ENCODE results near the gene SGCD.

Gene SGCD

DNA sequence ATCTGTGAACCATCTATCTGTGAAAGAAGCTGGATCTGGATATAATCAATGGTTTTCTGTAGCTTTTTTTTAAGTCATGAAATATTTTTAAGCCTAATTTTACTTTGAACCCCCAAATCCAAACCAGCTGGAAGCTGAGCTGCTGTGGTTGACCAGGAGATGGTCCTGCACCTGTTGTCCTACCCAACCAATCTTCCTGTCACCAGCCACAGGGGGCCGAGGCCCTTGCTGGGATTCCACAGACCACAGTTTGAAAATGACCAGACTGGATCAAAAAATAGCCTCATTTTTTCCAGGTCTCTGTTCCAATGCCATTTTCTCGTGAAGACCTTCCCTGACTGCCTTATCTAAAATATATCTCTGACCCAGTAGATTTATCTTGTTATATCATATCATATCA is 200.6 kb downstream of the SGCD start:
- no peak for TF ChIP-seq BHLHE40 (IDR thresholded peaks at IDR 0.05; ENCODE audit: borderline replicate concordance)
- TF ChIP-seq FOXM1 (IDR thresholded peaks at IDR 0.05; ENCODE audit: borderline replicate concordance) = no peak
- TF ChIP-seq ZNF384 (IDR thresholded peaks at IDR 0.05) = no peak
- TF ChIP-seq FOXK2 (IDR thresholded peaks at IDR 0.05) = no peak
- TF ChIP-seq ELF4 (IDR thresholded peaks at IDR 0.05) = no peak
- TF ChIP-seq LEF1 (IDR thresholded peaks at IDR 0.05; ENCODE audit: borderline replicate concordance) = no peak
- TF ChIP-seq, protein P1, sequence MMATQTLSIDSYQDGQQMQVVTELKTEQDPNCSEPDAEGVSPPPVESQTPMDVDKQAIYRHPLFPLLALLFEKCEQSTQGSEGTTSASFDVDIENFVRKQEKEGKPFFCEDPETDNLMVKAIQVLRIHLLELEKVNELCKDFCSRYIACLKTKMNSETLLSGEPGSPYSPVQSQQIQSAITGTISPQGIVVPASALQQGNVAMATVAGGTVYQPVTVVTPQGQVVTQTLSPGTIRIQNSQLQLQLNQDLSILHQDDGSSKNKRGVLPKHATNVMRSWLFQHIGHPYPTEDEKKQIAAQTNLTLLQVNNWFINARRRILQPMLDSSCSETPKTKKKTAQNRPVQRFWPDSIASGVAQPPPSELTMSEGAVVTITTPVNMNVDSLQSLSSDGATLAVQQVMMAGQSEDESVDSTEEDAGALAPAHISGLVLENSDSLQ (IDR thresholded peaks at IDR 0.05) = no peak
- no peak for TF ChIP-seq ARNT (IDR thresholded peaks at IDR 0.05)
- no peak for TF ChIP-seq SUZ12 (IDR thresholded peaks at IDR 0.05)
- TF ChIP-seq CTBP1 (IDR thresholded peaks at IDR 0.05; ENCODE audit: borderline replicate concordance) = no peak
- no peak for TF ChIP-seq TARDBP (IDR thresholded peaks at IDR 0.05)
- no peak for TF ChIP-seq FOXA1 (IDR thresholded peaks at IDR 0.05)
- TF ChIP-seq HDGF (IDR thresholded peaks at IDR 0.05; ENCODE audit: borderline replicate concordance) = no peak
- TF ChIP-seq L3MBTL2 (conservative IDR thresholded peaks at IDR 0.05) = no peak
- TF ChIP-seq SP1 (IDR thresholded peaks at IDR 0.05) = no peak
- no peak for TF ChIP-seq NFRKB (IDR thresholded peaks at IDR 0.05)
- DNase-seq (ENCODE audit: extremely low spot score) = no peak
- POLR2A ChIA-PET = no interaction called here
- CTCF ChIA-PET = no interaction called here

DNA sequence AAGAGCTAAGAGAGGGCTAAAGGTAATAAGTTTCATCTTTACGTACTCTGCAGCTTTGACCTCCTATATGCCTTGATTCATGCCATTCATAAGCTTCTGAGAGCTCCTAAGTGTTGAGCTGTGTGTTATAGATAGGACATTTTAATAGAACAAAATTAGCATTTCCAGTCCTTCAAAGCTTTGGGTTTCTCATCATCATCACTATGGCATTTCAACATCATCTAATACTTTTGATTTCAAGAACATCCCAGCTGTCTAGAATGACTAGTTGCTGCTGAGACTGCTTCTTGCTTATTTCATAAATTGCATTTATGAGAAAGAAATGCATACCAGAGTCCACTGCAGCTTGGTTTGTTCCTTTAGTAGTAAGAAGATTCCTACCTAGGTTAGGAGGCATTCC is 201.7 kb downstream of the SGCD start:
- CTCF ChIA-PET = no interaction called here
- TF ChIP-seq FOXK2 (IDR thresholded peaks at IDR 0.05) (no peak), SP1 (IDR thresholded peaks at IDR 0.05) (no peak), HDGF (IDR thresholded peaks at IDR 0.05; ENCODE audit: borderline replicate concordance) (no peak), ARNT (IDR thresholded peaks at IDR 0.05) (no peak), FOXM1 (IDR thresholded peaks at IDR 0.05; ENCODE audit: borderline replicate concordance) (no peak), FOXA1 (IDR thresholded peaks at IDR 0.05) (no peak), L3MBTL2 (conservative IDR thresholded peaks at IDR 0.05) (no peak), ZNF384 (IDR thresholded peaks at IDR 0.05) (no peak), BHLHE40 (IDR thresholded peaks at IDR 0.05; ENCODE audit: borderline replicate concordance) (no peak), SUZ12 (IDR thresholded peaks at IDR 0.05) (no peak)
- TF ChIP-seq, protein P1 (IDR thresholded peaks at IDR 0.05) = no peak
- POLR2A ChIA-PET = no interaction called here
- no peak for DNase-seq (ENCODE audit: extremely low spot score)

DNA sequence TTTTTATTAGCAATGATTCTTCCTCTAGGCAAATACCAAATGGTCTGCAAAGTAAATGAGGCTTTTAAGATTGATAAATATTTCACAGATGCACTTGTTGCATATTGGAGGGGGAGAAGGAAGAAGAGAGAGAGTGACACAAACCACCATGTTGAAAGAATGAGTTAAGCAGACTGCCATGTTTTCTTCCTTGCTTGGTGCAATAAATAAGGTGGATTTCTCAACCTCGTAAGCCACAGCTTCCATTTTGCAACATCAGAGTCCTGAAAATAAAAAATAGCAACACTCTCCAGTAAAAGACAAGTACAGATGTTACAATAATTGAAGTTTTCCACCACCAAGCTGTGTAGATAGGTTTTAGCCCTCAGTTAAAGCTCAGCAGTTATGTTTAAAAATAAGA is 202.9 kb downstream of the SGCD start:
- no peak for DNase-seq (ENCODE audit: extremely low spot score)
- ChIA-PET CTCF (no interaction called here), POLR2A (no interaction called here)
- no peak for TF ChIP-seq L3MBTL2 (conservative IDR thresholded peaks at IDR 0.05)
- TF ChIP-seq, protein P1 (IDR thresholded peaks at IDR 0.05) = no peak
- no peak for TF ChIP-seq SP1 (IDR thresholded peaks at IDR 0.05)
- no peak for TF ChIP-seq ZNF384 (IDR thresholded peaks at IDR 0.05)
- no peak for TF ChIP-seq FOXK2 (IDR thresholded peaks at IDR 0.05)
- TF ChIP-seq SUZ12 (IDR thresholded peaks at IDR 0.05) = no peak
- no peak for TF ChIP-seq ELF4 (IDR thresholded peaks at IDR 0.05)
- TF ChIP-seq ARNT (IDR thresholded peaks at IDR 0.05) = no peak
- no peak for TF ChIP-seq FOXA1 (IDR thresholded peaks at IDR 0.05)

DNA sequence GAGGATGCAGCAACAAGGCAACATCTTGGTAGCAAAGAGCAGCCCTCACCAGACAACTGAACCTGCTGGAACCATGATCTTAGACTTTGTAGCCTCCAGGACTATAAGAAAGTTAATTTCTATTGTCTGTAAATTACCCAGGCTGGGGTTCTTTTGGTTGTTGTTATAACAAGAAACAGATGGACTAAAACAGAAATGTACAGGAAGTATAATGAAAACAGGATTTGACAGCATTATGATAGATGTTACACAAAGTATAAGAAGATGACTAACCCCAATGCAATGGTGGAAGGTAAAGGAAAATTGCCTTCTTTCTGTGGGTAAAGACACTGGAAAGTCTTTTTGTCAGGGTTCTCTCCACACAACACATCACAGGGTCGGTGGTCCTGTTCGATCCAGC is 204.2 kb downstream of the SGCD start:
- CTCF ChIA-PET = no interaction called here
- no peak for DNase-seq (ENCODE audit: extremely low spot score)
- TF ChIP-seq LEF1 (IDR thresholded peaks at IDR 0.05; ENCODE audit: borderline replicate concordance) (no peak), FOXK2 (IDR thresholded peaks at IDR 0.05) (no peak), CTBP1 (IDR thresholded peaks at IDR 0.05; ENCODE audit: borderline replicate concordance) (no peak), FOXM1 (IDR thresholded peaks at IDR 0.05; ENCODE audit: borderline replicate concordance) (no peak), ZNF384 (IDR thresholded peaks at IDR 0.05) (no peak)
- TF ChIP-seq, protein P1 (IDR thresholded peaks at IDR 0.05) = no peak
- POLR2A ChIA-PET = no interaction called here

DNA sequence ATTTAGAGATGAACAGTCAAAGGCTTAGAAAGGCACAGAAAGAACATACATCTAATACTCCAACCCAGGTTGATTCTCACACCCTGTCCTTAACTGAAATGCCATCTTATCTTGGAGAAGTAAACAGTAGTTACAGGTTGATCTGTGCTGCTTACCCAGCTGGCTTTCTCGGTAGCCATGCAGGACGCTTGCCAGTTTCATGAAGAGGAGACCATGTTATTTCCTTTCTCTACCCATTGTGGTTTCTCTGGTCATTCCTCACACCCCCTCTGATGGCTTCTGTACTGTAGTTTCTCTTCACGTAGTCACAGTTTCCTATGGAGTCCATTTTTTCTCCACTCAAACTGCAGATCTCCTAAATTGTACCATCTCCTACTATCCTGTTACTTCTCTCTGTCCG is 206.0 kb downstream of the SGCD start:
- POLR2A ChIA-PET = no interaction called here
- no peak for TF ChIP-seq BHLHE40 (IDR thresholded peaks at IDR 0.05; ENCODE audit: borderline replicate concordance)
- no peak for TF ChIP-seq FOXK2 (IDR thresholded peaks at IDR 0.05)
- no peak for TF ChIP-seq LEF1 (IDR thresholded peaks at IDR 0.05; ENCODE audit: borderline replicate concordance)
- TF ChIP-seq NFRKB (IDR thresholded peaks at IDR 0.05) = no peak
- no peak for DNase-seq (ENCODE audit: extremely low spot score)
- CTCF ChIA-PET = no interaction called here

DNA sequence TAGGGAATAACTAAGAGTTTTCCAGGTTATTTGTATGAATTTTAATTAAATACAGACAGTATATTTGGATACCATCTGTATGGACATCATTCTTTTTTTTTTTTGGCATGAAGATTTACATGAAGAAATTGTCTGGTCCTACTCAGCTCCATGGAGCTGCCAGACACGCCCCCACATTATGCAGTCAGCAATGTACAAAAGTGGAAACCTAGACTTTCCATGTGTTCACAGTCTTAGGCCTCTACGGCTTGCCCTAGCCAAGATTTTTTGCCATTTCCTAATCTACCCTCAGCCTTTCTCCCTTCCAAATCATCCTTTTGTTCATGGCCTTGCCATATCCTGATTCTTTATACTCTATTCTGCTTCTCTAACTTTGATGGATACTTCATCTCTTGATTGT is 207.1 kb downstream of the SGCD start:
- DNase-seq (ENCODE audit: extremely low spot score) = no peak
- TF ChIP-seq ZNF384 (IDR thresholded peaks at IDR 0.05) = no peak
- no peak for TF ChIP-seq FOXK2 (IDR thresholded peaks at IDR 0.05)
- TF ChIP-seq TARDBP (IDR thresholded peaks at IDR 0.05) = no peak
- TF ChIP-seq, protein P1 (IDR thresholded peaks at IDR 0.05) = no peak
- TF ChIP-seq BHLHE40 (IDR thresholded peaks at IDR 0.05; ENCODE audit: borderline replicate concordance) = no peak
- no peak for TF ChIP-seq CTBP1 (IDR thresholded peaks at IDR 0.05; ENCODE audit: borderline replicate concordance)
- no peak for TF ChIP-seq L3MBTL2 (conservative IDR thresholded peaks at IDR 0.05)
- no peak for TF ChIP-seq ARNT (IDR thresholded peaks at IDR 0.05)
- ChIA-PET POLR2A (no interaction called here), CTCF (no interaction called here)

Measured in HEK293T (cell line).